H7 (cell line): ENCODE results near the gene PISD. TPM values are rescaled to one million over a fixed set of nuclear protein-coding genes. Genes with fewer than 3 reads are reported as not detected.

Experiments used
- DNase-seq: peaks from one replicate; pipeline ENCODE4 v3.0.0; 2012
- H3K27me3 ChIP-seq: 2 replicates; pipeline ENCODE4 v1.6.0; 2011; ENCODE audit warnings: mild to moderate bottlenecking, low read length; ENCODE audit not compliant: control insufficient read depth, insufficient read depth
- H3K36me3 ChIP-seq: replicated peaks from 2 replicates; pipeline ENCODE4 v1.5.1; 2011; ENCODE audit warnings: low read length; ENCODE audit not compliant: control insufficient read depth, insufficient read depth
- H3K4me3 ChIP-seq: 2 replicates; pipeline ENCODE4 v1.5.1; 2011; ENCODE audit warnings: low read depth, mild to moderate bottlenecking, control low read depth, low read length, moderate library complexity; ENCODE audit not compliant: insufficient read depth
- total RNA-seq: library from RNA; depleted of rRNA; stranded (reverse); fragments of >200 nt; shearing (Covaris generic); gene quantifications from 2 replicates; pipeline ENCODE4 v1.2.3, GENCODE V29; 2014

The PISD gene
- total RNA-seq, 1 experiment from 2014 or later: 70.2 TPM

DNA sequence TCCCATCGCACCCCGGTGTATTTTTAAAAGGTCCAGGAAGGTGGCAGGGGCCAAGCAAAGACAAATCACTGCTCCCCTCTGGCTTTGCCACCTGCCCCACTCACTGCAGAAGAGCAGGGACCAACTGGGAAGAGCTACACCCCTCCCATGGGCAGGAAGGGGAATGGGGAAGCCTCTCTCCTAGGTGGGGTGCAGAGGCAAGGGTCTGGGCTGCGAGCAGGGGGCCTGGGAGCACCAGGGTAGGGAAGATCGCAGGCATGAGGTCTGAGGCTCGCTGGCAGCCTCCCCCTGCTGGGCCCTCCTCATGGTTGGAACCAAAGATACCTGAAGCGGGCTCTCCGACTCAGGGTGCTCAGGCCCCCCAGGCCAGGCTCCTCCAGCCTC, 36.8 kb downstream of the PISD start:
- H3K4me3 ChIP-seq: no peak overlapping the region
- no peak for DNase-seq
- peaks cover 12% of the 10 kb centered on the region for H3K36me3 ChIP-seq
- no peaks in the 10 kb centered on the region for H3K27me3 ChIP-seq

DNA sequence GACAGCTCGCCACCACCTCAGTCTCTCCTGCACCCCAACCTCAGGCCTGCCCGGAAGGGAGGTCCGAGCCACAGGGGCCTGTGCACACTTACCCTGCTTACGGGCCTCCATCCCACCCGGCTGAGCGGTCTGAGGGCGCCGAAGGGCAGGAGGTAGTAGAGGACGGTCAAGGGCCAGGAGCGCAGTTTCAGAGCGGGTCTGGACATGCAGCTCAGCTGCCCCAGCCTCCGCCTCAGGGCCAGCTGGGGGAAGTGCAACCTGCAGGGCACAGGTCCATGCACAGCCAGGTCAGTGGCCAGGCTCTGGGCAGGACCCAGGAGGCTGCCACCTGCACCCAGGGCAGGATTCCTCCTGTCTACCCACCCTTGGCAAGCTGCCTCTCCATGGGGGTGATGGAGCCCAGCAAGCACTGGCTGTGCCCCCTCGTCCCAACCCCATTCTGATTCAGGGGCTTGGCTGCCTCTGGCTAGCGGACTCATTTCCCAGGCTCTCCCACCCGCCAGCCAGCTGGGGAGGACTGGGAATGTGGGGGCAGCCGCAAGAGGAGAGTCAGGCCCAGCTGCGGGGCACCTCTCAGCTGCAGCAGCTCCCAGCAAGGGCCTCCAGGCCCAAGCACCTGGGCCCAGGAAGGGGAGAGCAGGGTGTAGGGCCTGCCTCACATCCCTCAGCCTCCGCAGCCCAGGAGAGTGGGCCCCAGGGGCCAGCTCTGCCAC, 38.3 kb downstream of the PISD start:
- H3K4me3 ChIP-seq: no peak overlapping the region
- H3K27me3 ChIP-seq: no peaks in the 10 kb centered on the region
- H3K36me3 ChIP-seq: peaks cover 22% of the 10 kb centered on the region
- DNase-seq: peak; percentile 60

DNA sequence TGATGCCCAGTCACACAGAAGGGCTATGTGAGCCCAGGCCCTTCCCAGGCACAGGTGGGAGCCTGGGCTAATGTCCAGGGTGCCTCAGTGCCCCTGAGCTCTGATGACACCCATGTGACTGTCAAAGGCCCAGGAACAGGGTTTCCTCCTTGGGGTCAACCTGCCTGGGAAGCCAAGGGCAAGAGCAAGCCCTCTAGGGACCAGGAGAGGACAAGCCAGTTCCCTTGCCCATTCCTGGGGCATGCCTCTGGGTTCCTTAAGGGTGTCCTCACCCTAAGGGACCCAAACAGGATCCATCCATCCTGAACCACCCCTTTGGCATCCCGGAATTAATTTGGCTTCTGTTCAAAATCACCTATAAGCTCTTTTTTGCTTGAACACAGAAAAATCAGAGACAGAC, 39.0 kb downstream of the PISD start:
- DNase-seq: no peak
- Histone ChIP-seq H3K36me3 (peaks cover 22% of the 10 kb centered on the region), H3K4me3 (no peak overlapping the region), H3K27me3 (no peaks in the 10 kb centered on the region)

DNA sequence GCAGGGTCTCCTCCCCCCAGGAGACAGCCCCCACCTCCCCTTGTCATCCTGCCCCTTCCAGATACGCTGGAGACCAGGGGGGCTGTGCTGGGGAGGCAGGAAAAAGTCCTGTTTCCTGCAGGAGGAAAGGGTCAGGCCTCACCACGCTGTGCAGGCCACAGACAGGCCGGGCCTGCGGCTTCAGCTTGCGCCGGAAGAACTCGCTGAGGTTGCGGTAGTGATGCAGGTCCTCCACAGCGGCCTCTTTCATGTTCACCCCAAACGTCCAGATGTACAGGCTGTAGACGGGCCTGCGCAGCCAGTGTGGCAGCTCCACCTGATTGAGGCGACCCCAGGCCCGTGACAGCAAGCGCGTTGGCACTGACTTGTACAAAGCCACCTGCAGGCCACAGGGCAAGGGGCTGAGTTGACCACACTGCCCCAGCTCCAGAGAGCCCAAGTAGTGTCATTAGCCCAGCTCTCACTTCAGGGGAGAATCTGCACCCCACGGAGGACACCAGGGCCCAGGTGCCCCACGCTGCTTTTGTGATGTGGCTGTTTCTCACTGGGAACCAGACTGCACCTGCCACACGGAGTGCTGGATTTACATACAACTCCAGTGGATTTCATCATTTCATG, 40.4 kb downstream of the PISD start:
- H3K4me3 ChIP-seq: no peak overlapping the region
- peaks cover 22% of the 10 kb centered on the region for H3K36me3 ChIP-seq
- H3K27me3 ChIP-seq: no peaks in the 10 kb centered on the region
- DNase-seq: peak; percentile 42

DNA sequence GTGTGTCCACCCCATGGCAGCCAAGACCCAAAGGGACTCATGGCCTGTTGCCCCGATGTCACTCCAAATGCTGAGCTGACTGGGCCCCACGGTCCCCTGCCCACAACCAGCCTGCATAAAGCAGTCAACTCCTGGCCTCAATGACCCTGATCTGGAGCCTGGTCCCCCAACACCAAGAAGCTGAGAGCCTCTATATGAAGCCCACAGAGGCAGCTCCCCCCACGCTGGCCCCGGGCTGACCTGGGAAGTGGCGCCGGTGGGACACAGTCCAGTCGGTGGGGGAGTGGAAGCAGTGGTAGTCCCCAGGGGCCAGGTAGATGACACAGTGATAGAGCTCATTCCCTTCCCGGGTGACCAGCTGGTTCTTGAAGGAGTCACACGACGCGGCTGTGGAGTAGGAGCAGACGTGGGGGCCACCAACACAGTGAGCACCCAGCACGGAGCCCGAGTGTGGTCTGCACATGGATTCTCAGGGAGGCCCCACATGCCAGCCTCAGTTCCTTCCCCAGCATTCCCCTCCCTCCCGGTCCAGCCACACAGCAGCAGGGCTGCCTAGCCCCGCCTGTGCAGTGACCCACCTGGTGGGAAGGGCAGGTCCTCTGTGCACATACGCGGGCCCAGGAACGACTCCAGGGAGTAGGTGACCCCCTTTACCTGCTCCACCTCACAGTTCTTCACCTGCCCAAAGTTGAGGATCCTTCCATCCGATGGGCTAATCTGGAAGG, 41.1 kb downstream of the PISD start:
- H3K27me3 ChIP-seq: no peaks in the 10 kb centered on the region
- H3K4me3 ChIP-seq: no peak overlapping the region
- no peak for DNase-seq
- H3K36me3 ChIP-seq: peaks cover 22% of the 10 kb centered on the region

DNA sequence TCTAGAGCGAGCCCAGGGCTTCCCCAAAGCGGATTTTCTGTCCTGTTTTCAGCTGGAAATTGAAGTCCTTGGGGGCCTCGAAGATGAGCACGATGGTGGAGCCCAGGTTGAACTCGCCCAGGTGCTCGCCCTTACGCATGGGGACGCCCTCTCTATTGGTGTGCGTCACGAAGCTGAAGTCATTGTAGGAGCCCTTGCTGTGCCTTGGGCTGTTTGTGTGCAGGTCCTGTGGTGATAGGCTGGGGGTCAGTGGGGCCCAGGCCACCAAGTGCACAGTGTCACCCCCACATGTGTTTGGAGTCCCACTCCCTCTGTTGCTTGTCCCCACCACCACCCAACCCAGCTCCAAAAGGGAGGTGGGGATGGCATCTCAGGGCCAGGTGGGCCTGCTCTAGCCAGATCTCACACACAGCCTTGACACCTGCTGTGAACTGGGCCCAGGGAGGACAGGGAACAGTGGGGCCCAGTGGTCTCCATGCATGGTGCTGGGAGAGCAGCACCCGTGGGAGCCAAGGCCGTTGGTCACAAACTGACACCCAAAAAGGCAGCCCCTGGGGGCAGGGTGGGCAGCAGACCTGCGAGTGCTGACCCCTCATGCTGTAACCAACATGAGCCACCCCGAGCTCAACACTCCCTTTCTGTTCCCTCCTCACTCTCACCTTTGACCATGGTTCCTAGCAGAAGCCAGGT, 42.3 kb downstream of the PISD start:
- DNase-seq: no peak
- H3K4me3 ChIP-seq: no peak overlapping the region
- peaks cover 22% of the 10 kb centered on the region for H3K36me3 ChIP-seq
- H3K27me3 ChIP-seq: no peaks in the 10 kb centered on the region

DNA sequence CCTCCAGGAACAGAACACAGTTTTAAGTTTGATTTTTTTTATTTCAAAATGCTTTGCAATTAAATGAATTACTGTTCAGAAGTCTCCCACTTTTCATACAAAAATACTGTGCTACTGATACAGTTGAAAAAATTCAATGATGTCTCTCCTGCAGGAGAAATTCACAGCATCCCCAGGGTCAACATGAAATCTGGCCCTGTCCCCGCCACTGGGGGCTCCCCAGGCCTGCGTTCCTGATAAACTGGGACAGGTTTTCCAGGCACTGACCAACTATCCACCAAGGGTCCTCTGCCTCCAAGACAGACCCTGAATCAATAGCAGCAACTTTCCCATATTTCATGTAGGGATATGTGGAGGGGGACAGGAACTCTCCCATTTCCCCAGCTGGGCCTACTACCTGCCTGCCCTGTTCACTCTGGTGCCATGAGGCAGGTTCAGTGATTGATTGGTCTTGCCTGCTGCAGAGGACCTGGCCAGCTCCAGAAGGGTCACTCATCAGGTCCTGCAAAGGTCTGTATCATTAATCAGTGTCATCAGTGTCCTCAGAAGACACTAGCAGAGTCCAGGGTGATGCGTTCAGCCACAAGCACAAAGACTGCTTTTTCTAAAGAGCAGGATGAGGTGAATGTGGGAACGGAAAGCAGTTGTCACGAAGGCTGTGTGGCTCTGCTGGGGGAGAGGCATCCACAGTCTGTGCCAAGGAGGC, 43.4 kb downstream of the PISD start:
- Histone ChIP-seq H3K4me3 (no peak overlapping the region), H3K27me3 (no peaks in the 10 kb centered on the region), H3K36me3 (peaks cover 22% of the 10 kb centered on the region)
- peak; percentile 67 for DNase-seq

DNA sequence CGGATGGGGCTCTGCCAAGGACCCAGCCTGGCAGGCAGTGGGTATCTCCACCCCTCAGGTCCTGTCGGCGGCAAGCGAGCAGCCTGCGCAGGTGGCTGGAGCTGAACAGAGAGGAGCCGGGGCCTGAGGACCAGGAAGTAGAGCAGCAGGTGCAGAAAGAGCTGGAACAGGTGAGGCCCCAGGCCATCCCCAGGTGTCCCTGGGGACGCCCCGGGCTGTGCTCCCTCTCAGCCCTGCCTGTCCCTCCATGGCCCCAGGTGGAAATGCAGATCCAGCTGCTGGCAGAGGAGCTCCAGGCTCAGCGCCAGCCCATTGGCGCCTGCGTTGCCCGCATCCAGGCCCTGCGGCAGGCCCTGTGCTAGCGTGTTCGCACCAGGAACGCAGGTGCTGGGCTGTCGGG, 44.0 kb downstream of the PISD start:
- no peak overlapping the region for H3K4me3 ChIP-seq
- H3K36me3 ChIP-seq: peaks cover 22% of the 10 kb centered on the region
- H3K27me3 ChIP-seq: no peaks in the 10 kb centered on the region
- DNase-seq: peak; percentile 51

DNA sequence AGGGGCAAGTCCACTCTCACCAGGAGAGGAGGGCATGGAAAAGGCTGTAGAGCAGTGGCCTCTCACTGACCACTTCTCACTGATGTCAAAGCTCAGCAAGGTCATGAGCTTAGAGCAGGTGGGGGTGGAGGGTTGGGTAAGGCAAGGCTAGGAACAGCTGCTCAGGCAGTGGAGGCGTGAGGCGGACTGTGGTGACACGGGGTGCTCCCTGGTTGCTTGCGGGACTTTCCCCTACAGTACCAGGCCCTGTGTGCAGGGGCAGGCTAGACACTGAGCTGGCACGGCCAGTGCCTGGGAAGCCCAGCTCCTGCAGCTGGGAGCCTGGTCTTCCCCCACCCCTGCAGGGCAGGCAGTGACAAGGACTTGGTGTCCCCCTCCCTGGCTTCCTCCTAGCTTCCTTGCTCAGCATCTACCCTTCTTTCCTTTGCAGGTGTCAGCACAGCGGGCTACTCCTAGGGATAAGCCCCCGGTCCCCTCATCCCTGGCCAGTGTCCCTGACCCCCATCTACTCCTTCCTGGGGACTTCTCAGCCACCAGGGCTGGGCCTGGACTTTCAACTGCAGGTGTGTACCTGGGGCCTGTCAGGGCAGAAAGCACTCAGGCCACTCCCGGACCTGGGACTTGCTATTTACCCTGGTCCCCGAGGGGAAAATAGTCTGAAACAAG, 45.6 kb downstream of the PISD start:
- no peaks in the 10 kb centered on the region for H3K27me3 ChIP-seq
- H3K36me3 ChIP-seq: peaks cover 18% of the 10 kb centered on the region
- DNase-seq: peak; percentile 52
- no peak overlapping the region for H3K4me3 ChIP-seq

DNA sequence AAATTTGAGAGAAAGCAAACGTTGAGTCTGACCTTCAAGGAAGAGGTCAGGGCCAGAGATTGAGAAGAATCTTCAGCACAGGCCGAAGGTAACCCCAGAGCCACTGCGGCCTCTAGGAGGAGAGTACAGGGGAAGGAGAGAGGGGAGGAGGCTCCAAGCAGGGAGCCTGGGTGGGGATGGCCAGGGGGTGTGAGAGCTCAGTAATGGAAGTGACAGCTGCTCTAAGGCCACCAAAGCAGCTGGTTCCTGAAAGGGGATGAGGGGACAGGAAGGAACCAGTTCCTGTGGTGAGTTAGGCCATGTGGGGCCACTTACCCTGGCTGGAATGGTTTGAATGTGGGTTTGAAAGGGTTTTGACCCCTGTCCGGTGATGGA, 46.1 kb downstream of the PISD start:
- peak; percentile 42 for DNase-seq
- H3K4me3 ChIP-seq: no peak overlapping the region
- no peaks in the 10 kb centered on the region for H3K27me3 ChIP-seq
- peaks cover 16% of the 10 kb centered on the region for H3K36me3 ChIP-seq

DNA sequence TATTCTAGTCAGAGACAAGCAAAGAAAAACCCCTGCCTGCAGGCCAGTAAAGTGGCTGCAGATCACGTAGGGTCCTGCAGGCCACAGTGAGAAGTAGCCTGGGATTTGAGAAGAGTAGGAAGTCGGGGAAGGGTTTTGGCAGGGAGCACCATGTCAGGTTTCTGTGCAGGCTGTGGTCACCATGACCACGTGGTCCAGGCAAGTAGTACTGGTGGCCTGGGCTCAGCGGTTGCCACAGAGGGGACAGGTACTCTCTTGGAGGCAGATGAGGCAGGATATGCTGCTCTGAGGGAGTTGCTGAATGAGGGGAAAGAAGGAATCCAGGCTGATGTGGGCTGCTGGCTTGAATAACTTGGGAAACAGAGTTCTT, 46.5 kb downstream of the PISD start:
- Histone ChIP-seq H3K27me3 (no peaks in the 10 kb centered on the region), H3K4me3 (no peak overlapping the region), H3K36me3 (peaks cover 13% of the 10 kb centered on the region)
- DNase-seq: peak; percentile 46

DNA sequence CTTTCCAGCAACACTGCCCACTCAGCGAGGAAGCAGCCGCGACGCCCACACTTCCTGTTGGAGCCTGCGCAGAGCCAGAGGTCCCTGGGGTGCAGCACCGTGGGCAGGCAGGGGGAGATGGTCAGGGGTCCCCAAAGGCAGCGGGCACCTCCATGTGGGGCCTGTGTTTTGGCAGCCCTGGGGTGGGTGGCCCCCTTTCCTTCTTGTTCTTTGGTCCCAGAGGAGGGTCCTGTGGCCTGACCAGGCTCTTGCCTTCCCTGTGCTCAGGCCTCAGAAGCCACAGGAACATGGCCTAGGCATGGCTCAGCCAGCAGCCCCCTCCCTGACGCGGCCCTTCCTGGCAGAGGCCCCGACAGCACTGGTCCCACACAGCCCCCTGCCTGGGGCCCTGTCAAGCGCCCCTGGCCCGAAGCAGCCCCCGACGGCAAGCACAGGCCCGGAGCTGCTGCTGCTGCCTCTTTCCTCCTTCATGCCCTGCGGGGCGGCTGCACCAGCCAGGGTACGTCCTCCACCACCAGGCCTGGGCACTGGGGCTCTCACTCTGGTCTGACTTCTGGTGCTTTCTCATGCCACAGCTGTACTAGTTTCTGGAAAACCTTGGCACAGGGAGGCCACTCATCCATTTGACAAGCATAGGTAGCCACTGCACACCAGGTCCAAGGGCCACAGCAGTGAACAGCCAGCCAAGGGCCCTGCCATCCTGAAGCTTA, 47.1 kb downstream of the PISD start:
- peak; percentile 60 for DNase-seq
- H3K36me3 ChIP-seq: peaks cover 8% of the 10 kb centered on the region
- no peaks in the 10 kb centered on the region for H3K27me3 ChIP-seq
- H3K4me3 ChIP-seq: no peak overlapping the region

DNA sequence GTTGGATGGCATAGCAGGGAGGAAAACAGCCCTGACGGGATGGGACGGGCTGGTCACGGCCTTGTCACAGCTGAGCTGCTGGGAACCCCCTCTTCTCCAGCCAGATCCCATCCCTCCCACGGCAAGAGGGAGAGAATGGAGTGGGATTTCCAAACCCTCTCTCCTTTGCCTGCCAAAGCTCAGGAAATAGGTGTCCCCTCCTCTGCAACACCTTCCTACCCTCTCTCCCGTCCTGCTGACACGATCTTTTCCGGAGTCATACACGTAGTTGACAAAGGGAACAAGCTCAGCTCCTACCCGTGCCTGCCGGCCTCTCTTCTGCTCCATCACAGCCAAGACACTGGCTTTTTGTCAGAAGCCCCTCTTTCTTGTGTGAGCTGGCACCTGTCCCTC, 48.1 kb downstream of the PISD start:
- no peak overlapping the region for H3K4me3 ChIP-seq
- H3K36me3 ChIP-seq: peaks cover 1% of the 10 kb centered on the region
- H3K27me3 ChIP-seq: no peaks in the 10 kb centered on the region
- DNase-seq: peak; percentile 43
